GM23338 (cell line): ENCODE measurements around the gene FGF2. TPM values are rescaled to one million over a fixed set of nuclear protein-coding genes. Genes with fewer than 3 reads are reported as not detected.

Source experiments
- ATAC-seq: fragments of 200-7000 bp; cut with Tn5 transposase; 3 replicates; pipeline ENCODE4 v1.9.1; 2020
- DNase-seq: peaks from one replicate; pipeline ENCODE4 v3.0.0-alpha.2; 2015; ENCODE audit warnings: low spot score
- H2AFZ ChIP-seq: fragments of 200-600 bp; sonication (generic); 2 replicates; pipeline ENCODE4 v1.8.0; 2016; ENCODE audit warnings: antibody characterized with exemption, mild to moderate bottlenecking, moderate library complexity
- H3F3A ChIP-seq: fragments of 200-600 bp; sonication (generic); replicated peaks from 2 replicates; pipeline ENCODE4 v1.8.0; 2017; ENCODE audit warnings: antibody characterized with exemption, mixed run types, low read depth
- H3K27ac ChIP-seq: fragments of 200-600 bp; sonication (generic); 2 replicates; pipeline ENCODE4 v1.6.1; 2016; ENCODE audit warnings: low read depth
- H3K27me3 ChIP-seq: fragments of 200-600 bp; sonication (generic); 2 replicates; pipeline ENCODE4 v1.8.0; 2016; ENCODE audit warnings: mild to moderate bottlenecking, mixed run types, moderate library complexity; ENCODE audit not compliant: insufficient read depth
- H3K36me3 ChIP-seq: fragments of 200-600 bp; sonication (generic); 2 replicates; pipeline ENCODE4 v1.8.0; 2016; ENCODE audit warnings: mild to moderate bottlenecking; ENCODE audit not compliant: insufficient read depth
- H3K4me1 ChIP-seq: fragments of 200-600 bp; sonication (generic); 2 replicates; pipeline ENCODE4 v1.8.0; 2016; ENCODE audit warnings: mild to moderate bottlenecking, moderate library complexity; ENCODE audit not compliant: insufficient read depth
- H3K4me2 ChIP-seq: fragments of 200-600 bp; sonication (generic); 2 replicates; pipeline ENCODE4 v1.7.1; 2017; ENCODE audit warnings: mixed run types
- H3K4me3 ChIP-seq: fragments of 200-600 bp; sonication (generic); 2 replicates; pipeline ENCODE4 v1.6.1; 2016; ENCODE audit warnings: mixed run types
- H3K79me2 ChIP-seq: fragments of 200-600 bp; sonication (generic); replicated peaks from 2 replicates; pipeline ENCODE4 v1.8.0; 2017; ENCODE audit warnings: mild to moderate bottlenecking; ENCODE audit not compliant: insufficient read depth
- H3K9me2 ChIP-seq: fragments of 200-600 bp; sonication (generic); 2 replicates; pipeline ENCODE4 v1.8.0; 2017; ENCODE audit not compliant: insufficient read depth
- H4K20me1 ChIP-seq: fragments of 200-600 bp; sonication (generic); replicated peaks from 2 replicates; pipeline ENCODE4 v1.8.0; 2017; ENCODE audit warnings: mild to moderate bottlenecking; ENCODE audit not compliant: insufficient read depth
- H3K27ac Mint-ChIP-seq: 2 replicates; pipeline ENCODE4 v1.8.0; 2020; ENCODE audit warnings: inconsistent platforms, mild to moderate bottlenecking, moderate library complexity, mixed read lengths
- H3K27me3 Mint-ChIP-seq: 3 replicates; pipeline ENCODE4 v1.8.0; 2022; ENCODE audit warnings: low read depth, mild to moderate bottlenecking, moderate library complexity, mixed read lengths, inconsistent platforms; ENCODE audit not compliant: insufficient read depth, poor library complexity
- H3K36me3 Mint-ChIP-seq: 3 replicates; pipeline ENCODE4 v1.8.0; 2021; ENCODE audit warnings: low read depth, mild to moderate bottlenecking, inconsistent platforms, moderate library complexity, mixed read lengths
- H3K4me1 Mint-ChIP-seq: 3 replicates; pipeline ENCODE4 v1.8.0; 2020; ENCODE audit warnings: mild to moderate bottlenecking, inconsistent platforms, mixed read lengths
- H3K4me3 Mint-ChIP-seq: 3 replicates; pipeline ENCODE4 v1.8.0; 2021; ENCODE audit warnings: moderate library complexity, mild to moderate bottlenecking, inconsistent platforms, mixed read lengths
- H3K9me3 Mint-ChIP-seq: 3 replicates; pipeline ENCODE4 v1.8.0; 2020; ENCODE audit warnings: moderate library complexity, mild to moderate bottlenecking, inconsistent platforms, mixed read lengths
- CREB1 ChIP-seq: fragments of 250-450 bp; sonication (Bioruptor Pico); IDR thresholded peaks from 2 replicates; pipeline ENCODE4 v1.5.0; 2020; ENCODE audit warnings: low read depth, mild to moderate bottlenecking, moderate library complexity
- CTCF ChIP-seq, 2 experiments: fragments of 200-600 bp in 1 of 2; sonication (generic) in 1 of 2; conservative IDR thresholded peaks; 2 replicates each; pipeline versions ENCODE4 v1.5.1 to v1.6.1; 2016 to 2017; ENCODE audit warnings: antibody characterized with exemption in 2 of 2, low read depth in 2 of 2, mild to moderate bottlenecking in 2 of 2, moderate library complexity in 1 of 2
- ETS1 ChIP-seq: IDR thresholded peaks from 2 replicates; pipeline ENCODE4 v1.6.1; 2016; ENCODE audit warnings: antibody characterized with exemption
- EZH2 ChIP-seq: fragments of 200-600 bp; sonication (generic); IDR thresholded peaks from one replicate; pipeline ENCODE4 v1.8.0; 2017; ENCODE audit warnings: antibody characterized with exemption, mild to moderate bottlenecking, low read depth; ENCODE audit not compliant: unreplicated experiment
- EZH2phosphoT487 ChIP-seq: fragments of 200-600 bp; sonication (generic); IDR thresholded peaks from one replicate; pipeline ENCODE4 v1.8.1; 2018; ENCODE audit warnings: antibody characterized with exemption; ENCODE audit not compliant: unreplicated experiment
- JUNB ChIP-seq: IDR thresholded peaks from one replicate; pipeline ENCODE4 v1.6.1; 2016; ENCODE audit warnings: antibody characterized with exemption; ENCODE audit not compliant: unreplicated experiment
- NANOG ChIP-seq: IDR thresholded peaks from 2 replicates; pipeline ENCODE4 v1.6.1; 2016; ENCODE audit warnings: antibody characterized with exemption, borderline replicate concordance
- POLR2AphosphoS5 ChIP-seq: IDR thresholded peaks from 2 replicates; pipeline ENCODE4 v1.6.1; 2016; ENCODE audit warnings: antibody characterized with exemption, low read depth
- REST ChIP-seq: IDR thresholded peaks from one replicate; pipeline ENCODE4 v1.6.1; 2018; ENCODE audit warnings: antibody characterized with exemption; ENCODE audit not compliant: unreplicated experiment
- STAT1 ChIP-seq: IDR thresholded peaks from one replicate; pipeline ENCODE4 v1.6.1; 2016; ENCODE audit warnings: antibody characterized with exemption; ENCODE audit not compliant: unreplicated experiment
- ZNF114 ChIP-seq: fragments of 250-450 bp; sonication (Bioruptor Pico); IDR thresholded peaks from 2 replicates; pipeline ENCODE4 v1.5.0; 2020; ENCODE audit warnings: mild to moderate bottlenecking, moderate library complexity
- ZNF331 ChIP-seq: fragments of 250-450 bp; sonication (Bioruptor Pico); IDR thresholded peaks from 2 replicates; pipeline ENCODE4 v1.5.0; 2020; ENCODE audit warnings: low read depth, mild to moderate bottlenecking, moderate library complexity
- ZNF462 ChIP-seq: fragments of 250-450 bp; sonication (Bioruptor Pico); IDR thresholded peaks from 2 replicates; pipeline ENCODE4 v1.5.0; 2020; ENCODE audit warnings: mild to moderate bottlenecking, moderate library complexity
- polyA plus RNA-seq: library from polyadenylated mRNA; unstranded; fragments of >200 nt; fragmentation: Nextera tagmentation; extraction: Ambion mirVana; gene quantifications from 2 replicates; pipeline ENCODE4 v1.2.1, GENCODE V29; 2016
- total RNA-seq: library from RNA; depleted of rRNA; stranded (reverse); fragments of >200 nt; shearing (Covaris generic); gene quantifications from 2 replicates; pipeline ENCODE4 v1.2.3, GENCODE V29; 2014

Gene FGF2
- total and polyA plus RNA-seq, 2 experiments from 2014 or later: 28.3 to 84.4 TPM

GRCh38 chr4:122822466-122822865, 4.2 kb upstream of the FGF2 start:
- H3K27ac Mint-ChIP-seq: no peak overlapping the region
- no peak for ATAC-seq
- no peaks in the 10 kb centered on the region for H3K9me3 Mint-ChIP-seq

More at GRCh38 chr4:122822466-122822865, 4.2 kb upstream of the FGF2 start:
- H3K27me3 ChIP-seq: no peaks in the 10 kb centered on the region
- no peaks in the 10 kb centered on the region for H3K36me3 ChIP-seq
- no peaks in the 10 kb centered on the region for H3K9me2 ChIP-seq
- Mint-ChIP-seq H3K27me3 (peaks cover 8% of the 10 kb centered on the region), H3K4me1 (peaks cover 36% of the 10 kb centered on the region), H3K4me3 (no peak overlapping the region), H3K36me3 (no peaks in the 10 kb centered on the region; the same call in 1 of the 3 replicates)
- H3K27ac ChIP-seq: no peak overlapping the region
- H3K4me2 ChIP-seq: no peak overlapping the region
- peaks cover 4% of the 10 kb centered on the region for H3F3A ChIP-seq
- H4K20me1 ChIP-seq: no peaks in the 10 kb centered on the region
- H2AFZ ChIP-seq: no peak overlapping the region
- H3K4me3 ChIP-seq: no peak overlapping the region
- TF ChIP-seq ZNF114 (CRISPR knock-in tag) (no peak), ZNF331 (no peak), CREB1 (CRISPR knock-in tag) (no peak), EZH2 (no peak), NANOG (no peak), STAT1 (no peak), CTCF (conservative IDR thresholded peaks at IDR 0.05; ENCODE audit: low read depth in 2 of 2) (no peak), EZH2phosphoT487 (no peak), REST (no peak), ZNF462 (CRISPR knock-in tag) (no peak), POLR2AphosphoS5 (no peak), ETS1 (no peak), JUNB (no peak)
- H3K79me2 ChIP-seq: peaks cover 19% of the 10 kb centered on the region
- DNase-seq: no peak
- H3K4me1 ChIP-seq: peaks cover 7% of the 10 kb centered on the region
